GM21390 (cell line): ENCODE data around the gene DENND1B.
"Not testable (repeated sequence)": the region's sequence is repeated elsewhere in the genome, so short reads cannot be mapped to it uniquely, and the experiment has no call there.

Experiments used
- ATAC-seq: cut with Tn5 transposase; IDR thresholded peaks from one replicate; pipeline ENCODE4 v1.9.1; 2021; ENCODE audit not compliant: unreplicated experiment

Gene DENND1B

DNA sequence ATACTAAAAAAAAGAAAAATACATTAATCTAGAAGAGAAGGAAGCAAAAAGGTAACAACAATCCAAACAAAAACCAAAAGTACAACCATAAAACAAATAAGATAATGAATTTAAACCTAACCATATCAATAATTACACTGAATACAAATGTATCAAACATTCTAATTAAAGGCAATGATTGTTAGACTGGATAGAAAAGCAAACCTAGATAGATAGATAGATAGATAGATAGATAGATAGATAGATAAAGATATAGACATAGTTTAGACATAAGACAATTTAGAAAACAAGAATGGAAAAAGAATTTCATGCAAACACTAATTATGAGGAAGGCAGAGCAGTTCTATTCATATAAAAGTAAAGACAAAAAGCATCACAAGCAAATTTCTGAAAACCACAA lies 24.9 kb downstream of the DENND1B start:
- ATAC-seq, result no peak

DNA sequence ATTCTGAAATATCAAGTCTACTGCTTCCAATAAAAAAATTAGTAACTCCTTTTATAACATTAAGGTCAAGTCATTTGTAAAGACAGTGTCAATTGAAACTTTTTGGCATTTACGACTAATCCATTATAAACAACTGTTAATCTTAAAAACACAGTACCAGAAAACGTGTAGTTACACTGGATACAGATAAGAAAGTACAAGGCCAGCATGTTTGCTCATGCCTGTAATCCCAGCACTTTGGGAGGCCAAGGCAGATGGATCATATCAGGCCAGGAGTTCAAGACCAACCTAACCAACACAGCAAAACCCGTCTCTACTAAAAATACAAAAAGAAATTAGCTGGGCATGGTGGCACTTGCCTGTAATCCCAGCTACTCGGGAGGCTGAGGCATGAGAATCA lies 29.4 kb downstream of the DENND1B start:
- no peak for ATAC-seq

DNA sequence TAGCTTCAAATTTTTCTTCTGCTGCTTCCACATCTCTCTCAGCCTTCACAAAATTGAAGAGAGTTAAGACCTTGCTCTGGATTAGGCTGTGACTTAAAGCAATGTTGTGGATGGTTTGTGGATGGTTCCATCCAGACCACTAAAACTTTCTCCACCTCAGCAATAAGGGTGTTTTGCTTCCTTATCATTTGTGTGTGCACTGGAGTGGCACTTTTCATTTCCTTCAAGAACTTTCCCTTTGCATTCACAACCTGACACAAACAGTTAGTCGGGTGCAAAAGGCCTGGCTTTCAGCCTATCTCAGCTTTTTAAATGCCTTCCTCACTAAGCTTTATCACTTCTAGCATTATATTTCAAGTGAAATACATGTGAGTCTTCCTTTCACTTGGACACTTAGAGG lies 30.3 kb downstream of the DENND1B start:
- no peak for ATAC-seq

DNA sequence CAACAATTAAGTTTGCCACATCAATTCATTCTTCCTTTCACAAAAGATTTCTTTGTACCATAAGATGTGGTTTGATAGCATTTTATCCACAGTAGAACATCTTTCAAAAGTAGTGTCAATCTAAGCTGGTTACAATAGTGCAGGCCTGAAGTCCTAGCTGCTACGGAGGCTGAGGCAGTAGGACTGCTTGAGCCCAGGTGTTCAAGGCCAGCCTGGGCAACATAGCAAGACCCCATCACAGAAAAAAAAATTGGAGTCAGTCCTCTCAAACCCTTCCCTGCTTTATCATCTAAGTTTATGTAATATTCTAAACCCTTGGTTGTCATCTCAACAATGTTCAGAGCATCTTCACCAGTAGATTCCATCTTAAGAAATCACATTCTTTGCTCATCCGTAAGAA lies 31.7 kb downstream of the DENND1B start:
- no peak for ATAC-seq

DNA sequence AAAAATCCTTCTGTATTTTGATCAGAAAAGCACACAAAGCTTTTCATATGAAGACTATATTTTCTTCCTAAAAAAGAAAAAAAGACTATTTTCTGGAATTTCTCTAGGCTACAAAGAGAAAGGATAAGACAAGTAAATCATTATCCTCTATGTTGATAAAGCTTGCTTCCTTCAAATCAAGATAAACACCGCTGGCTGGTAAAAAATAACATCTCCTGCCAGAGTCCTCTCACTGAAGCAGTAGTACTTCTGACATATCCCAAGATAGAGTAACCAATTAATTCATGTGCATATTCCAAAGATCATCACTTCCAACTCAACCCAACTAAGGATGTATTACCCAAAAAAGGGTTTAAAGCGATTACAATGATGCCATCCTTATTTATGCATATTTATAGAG lies 34.3 kb downstream of the DENND1B start:
- ATAC-seq, result no peak

DNA sequence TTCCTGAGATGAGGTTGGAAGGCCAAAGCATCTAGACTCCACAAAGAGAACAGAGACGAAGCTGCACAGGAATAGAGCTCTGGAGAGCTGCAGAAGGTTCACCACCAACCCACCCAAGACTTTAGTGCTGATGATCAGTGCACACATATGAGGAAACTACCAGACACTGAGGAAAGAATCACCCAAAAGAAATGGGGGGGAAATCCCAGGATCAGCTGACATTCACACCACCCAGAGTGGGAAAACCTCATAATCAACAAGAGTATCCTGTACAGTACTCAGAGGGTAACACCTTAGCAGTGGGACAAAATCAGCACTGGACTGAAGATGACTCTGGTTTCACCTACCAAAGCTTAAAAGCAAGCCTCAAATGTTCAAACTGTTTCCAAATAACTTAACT lies 36.4 kb downstream of the DENND1B start:
- no peak for ATAC-seq

DNA sequence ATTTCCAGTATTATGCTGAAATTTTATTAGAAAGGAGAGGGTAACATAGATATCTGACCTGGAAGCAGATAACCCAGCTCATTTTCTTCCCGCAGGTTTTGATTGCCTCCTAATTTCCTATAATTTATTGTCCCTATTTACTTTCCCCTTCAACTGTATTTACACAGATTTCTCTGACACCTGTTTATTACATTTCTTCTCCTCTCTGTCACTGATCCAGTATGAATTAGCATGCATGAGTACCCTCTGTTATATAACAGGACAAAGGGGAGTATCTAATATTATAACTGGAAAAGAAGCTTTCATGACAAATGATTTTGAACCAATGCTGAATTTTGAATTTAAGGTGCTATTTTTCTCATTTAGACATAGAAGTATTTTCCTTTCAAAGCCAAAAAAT lies 37.4 kb downstream of the DENND1B start:
- no peak for ATAC-seq

DNA sequence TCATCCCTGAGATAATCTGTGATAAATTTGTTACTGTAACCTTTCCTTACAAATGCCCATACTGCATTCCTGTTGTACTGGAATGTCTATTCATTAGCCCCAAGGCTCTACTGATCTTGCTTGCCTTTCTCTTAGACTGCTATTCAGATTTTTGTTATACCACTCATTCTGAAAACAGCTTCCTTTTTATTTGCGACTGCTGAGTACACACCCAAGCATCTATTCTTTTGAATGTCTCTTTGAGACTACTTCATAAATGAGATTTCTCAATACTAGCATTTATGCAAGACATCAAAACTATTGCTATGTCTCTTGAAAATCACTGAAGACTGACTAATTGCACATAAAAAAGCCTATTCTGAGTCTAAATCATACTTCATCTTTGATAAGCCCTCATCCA lies 38.6 kb downstream of the DENND1B start:
- ATAC-seq, result no peak

DNA sequence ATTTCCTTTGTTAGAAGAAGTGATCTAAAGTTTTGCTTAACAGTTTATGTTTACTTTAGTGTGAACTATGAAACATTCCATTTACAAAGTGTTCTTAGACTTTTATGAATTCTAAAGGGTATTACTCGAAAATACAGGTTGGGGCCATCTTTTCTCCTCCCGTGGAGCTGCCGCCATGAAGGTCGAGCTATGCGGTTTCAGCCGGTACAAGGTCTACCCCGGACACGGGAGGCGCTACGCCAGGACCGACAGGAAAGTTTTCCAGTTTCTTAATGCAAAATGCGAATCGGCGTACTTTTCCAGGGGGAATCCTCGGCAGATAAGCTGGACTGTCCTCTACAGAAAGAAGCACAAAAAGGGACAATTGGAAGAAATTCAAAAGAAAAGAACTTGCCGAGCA lies 39.8 kb downstream of the DENND1B start:
- no peak for ATAC-seq

DNA sequence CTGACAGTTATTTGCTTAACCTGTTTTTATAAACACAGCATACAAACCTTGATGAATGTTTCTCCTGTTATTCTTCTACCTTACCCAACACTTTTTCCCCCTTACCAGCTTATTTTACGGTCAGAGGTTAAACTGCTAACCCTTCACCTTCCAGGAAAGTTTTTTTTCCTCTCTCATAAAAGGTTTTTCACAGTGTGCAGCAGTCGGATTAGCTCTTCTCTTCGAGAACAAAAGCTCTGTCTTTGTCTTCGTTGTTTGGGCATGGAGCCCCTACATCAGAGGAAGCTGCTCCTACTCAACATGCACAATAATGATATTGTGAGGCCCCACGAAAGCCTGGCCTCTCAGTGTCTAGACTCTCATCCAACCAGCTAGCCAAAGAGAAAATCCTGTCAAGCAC lies 42.0 kb downstream of the DENND1B start:
- no peak for ATAC-seq

DNA sequence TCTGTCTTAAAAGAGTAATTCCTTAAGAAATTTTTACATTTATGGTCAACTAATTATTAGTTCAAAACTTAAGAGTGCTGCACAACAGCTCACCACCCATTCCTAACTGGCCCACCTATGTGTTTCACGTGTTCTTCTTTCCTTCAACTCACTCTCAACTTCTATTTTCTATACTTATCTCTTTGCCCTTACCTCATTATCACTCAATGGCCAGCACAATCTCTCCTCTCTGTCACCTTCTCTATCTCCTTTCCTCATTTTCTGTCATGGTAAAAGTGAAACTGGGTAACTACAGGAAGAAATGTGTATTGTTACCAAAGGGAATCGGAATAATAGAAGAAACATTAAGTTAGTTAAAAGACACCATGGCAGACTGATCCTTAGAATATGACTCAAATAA lies 43.1 kb downstream of the DENND1B start:
- ATAC-seq, result no peak

DNA sequence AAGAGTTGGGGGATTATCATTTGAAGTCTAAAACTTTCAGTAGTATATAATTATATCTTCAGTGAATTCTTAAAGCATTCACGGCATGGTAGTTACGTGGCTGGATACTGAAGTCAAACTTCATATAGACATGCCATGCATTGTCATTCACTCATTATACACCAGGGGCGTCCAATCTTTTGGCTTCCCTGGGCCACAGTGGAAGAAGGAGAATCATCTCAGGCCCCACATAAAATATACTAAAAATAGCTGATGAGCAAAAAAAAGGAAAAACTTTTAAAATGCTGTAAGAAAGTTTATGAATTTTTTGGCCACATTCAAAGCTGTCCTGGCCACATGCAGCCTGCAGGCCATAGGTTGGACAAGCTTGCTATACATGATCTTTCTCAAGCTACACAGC lies 43.8 kb downstream of the DENND1B start:
- ATAC-seq, result no peak

DNA sequence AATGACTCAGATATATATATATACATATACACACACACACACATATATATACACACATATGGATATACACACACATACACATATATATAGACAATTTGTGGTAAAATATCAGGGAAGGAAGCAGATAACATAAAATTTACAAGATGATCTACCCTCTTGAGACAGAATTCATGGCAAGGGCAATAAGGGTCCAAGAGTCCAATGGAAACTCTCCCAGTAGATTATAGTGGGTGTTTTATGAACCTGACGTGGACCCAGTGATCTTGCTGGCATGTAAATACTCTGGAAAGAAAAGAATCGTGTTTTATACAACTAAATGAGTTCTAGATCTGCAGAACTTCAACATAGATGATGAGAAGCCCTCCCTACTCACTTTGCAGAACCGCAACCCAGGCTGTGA lies 49.3 kb downstream of the DENND1B start:
- no peak for ATAC-seq

DNA sequence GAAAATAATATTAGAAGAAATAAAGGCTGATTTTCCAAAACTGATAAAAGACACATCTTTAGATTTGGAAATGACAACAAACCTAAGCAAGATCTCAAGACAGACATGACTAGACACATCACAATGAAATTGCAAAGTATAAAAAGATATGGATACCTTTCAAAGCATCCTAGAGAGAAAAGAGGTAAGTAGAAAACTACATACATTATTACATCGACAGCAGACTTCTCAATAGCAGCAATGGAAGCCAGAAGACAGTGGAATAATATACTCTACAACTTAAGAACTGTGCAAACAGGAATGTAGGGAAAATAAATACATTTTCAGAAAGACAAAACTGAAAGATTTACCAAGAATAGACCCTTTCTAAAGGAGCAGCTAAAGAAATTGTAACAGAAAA lies 50.2 kb downstream of the DENND1B start:
- ATAC-seq, result no peak

DNA sequence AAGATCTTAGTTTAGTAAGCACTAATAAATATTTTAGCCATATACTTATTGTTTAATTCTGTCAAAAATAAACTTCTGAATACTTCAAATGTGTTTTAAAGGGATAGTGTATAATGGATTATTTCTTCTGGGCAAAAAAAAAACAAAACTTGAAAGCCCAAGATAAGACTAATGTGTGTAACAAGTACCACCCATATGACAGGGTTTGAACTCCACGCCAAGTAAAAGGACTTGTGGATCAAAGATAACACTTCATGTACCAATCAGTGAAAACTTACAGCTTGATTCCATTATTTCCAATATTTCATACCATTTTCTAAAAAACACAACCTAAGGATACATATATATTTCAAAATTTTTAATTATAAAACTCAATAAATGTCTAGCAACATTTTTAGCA lies 59.5 kb downstream of the DENND1B start:
- ATAC-seq, result no peak

DNA sequence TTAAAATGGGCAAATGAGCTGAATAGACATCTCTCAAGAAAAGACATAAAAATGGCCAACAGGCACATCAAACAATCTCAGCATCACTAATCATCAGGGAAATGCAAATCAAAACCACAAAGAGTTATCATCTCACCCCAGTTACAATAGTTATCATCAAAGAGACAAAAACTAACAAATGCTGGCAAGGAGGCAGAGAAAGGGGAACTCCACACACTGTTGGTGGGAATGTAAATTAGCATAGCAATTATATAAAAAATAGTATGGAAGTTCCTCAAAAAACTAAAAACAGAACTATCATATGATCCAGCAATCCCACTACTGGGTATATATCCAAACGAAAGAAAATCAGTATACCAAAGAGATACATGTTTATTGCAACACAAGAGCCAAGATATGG lies 68.7 kb downstream of the DENND1B start:
- ATAC-seq, result no peak

DNA sequence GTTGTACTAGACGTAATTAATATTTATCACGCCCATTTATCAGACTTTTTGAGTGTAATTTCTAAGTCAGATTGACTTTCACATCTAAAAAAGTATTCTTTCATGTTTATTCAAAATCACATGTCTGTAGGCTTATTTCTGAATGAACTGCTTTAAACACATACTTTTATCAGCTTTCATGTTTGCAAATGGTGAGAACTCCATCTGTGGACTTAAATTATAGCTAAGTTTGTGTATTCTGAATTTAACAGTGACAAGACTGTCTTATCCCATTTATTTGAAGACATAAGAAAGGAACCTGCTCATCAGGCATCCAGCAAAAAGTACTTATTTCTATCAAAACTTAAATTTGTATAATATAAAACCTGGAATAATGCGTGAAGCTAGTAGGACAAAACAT lies 69.3 kb downstream of the DENND1B start:
- ATAC-seq, result no peak

DNA sequence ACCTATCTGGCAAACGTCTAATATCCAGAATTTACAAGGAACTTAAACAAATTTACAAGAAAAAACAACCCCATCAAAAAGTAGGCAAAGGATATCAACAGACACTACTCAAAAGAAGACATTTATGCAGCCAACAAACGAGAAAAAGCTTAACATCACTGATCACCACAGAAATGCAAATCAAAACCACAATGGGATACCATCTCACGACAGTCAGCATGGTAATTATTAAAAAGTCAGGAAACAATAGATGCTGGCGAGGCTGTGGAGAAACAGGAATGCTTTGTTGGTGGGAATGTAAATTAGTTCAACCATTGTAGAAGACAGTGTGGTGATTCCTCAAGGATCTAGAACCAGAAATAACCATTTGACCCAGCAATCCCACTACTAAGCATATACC lies 74.6 kb downstream of the DENND1B start:
- not testable (repeated sequence) for ATAC-seq

DNA sequence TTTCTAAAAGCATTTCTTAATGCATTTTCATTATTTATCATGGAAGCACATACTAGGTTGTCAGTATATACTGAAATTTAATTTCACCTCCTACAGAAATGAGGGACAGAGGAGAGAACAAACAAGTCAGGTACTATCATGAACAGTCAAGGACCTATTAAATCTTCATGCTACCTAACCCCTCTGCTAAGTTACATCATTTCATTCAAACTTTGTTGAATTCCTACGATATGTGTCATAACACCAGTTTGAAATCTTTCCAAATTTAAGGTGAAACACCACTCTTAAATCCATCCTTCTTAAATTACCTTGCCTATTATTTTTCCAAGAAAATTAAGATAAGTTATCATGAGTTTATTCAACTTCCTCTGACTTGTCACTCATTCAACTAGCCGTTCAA lies 78.9 kb downstream of the DENND1B start:
- no peak for ATAC-seq

DNA sequence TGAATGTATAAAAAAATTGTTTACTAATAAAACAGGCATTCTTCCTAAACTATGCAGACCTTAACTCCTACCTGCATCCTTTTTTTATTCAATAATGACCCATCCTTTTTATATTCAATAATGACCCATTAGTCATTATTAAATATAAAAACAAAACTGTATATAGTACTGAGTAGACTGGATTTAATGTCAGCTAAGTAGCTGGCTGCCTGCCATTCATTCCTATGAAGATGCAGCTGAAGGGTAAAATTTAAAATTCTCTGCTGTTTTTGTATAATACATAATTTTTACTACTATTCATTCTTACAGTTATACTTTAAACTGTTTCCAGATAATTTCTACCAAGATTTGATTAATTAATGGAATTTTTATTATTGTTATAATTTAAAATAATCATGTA lies 79.3 kb downstream of the DENND1B start:
- ATAC-seq, result no peak

DNA sequence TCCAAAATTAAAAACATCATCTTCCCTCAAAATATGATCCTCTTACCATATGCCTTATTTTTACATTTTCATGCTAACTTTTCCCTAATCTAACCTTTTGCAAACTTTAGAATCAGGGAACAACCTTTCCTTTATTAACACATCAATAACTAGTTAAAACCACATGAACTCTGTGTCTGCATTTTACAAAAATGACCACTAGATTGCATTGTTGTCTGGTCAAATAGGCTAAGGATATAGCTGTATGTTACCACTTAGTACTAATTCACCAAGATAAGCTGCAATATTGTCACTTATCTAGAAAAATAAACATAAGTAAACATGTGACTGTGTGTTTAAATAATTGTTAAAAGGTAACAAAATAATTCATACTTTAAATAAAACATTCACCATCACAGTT lies 82.3 kb downstream of the DENND1B start:
- ATAC-seq, result no peak

DNA sequence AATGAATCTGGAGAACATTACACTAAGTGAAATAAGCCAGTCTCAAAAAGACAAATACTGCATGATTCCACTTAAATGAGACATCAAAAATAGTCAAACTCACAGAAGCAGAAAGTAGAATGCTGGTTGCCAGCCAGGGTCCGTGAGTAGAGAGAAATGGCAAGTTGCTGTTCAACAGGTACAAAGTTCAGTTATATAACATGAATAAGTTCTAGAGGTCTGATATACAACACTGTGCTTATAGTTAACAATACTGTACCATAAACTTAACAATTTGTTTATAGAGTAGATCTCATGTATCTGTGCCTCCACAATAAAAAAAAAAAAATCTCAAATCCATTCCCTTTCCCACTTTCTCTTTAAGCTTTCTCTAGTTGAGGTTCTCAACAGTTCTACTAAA lies 83.5 kb downstream of the DENND1B start:
- no peak for ATAC-seq

DNA sequence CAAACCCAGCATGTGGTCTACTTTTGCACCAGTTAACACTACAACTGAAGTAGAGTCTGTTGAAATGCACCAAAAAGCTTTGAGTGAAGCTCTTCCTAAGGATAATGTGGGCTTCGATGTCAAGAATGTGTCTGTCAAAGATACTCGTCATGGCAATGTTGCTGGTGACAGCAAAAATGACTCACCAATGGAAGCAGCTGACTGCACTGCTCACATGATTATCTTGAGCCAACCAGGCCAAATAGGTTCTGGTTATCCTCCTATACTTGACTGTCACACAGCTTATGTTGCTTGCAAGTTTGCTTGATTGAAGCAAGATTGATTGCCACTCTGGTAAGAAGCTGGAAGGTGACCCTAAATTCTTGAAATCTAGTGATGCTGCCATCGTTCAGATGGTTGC lies 85.2 kb downstream of the DENND1B start:
- no peak for ATAC-seq

DNA sequence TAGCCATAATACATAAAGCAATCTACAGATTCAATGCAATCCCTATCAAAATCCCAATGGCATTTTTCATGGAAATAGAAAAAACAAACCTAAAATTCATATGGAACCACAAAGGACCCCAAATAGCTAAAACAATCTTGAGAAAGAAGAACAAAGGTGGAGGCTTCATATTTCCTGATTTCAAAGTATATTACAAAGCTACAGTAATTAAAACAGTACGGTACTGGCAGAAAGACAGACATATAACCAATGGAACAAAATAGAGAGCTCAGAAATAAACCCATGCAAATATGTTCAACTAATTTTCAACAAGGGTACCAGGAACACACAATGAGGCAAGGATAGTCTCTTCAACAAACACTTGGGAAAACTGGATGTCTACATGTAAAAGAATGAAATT lies 87.0 kb downstream of the DENND1B start:
- no peak for ATAC-seq
